ENCODE data around the gene NIP7. TPM values are rescaled to one million over a fixed set of nuclear protein-coding genes. Genes with fewer than 3 reads are reported as not detected.

The NIP7 gene
- total and polyA plus RNA-seq, 2 of the 8 experiments (the other 6 are each of a cell fraction or from before 2014, with no cell fraction given) = 14.5 to 52.2 TPM

GRCh38 chr16:69378036-69378435 is 38.5 kb downstream of the NIP7 start:
- H3K23me2 ChIP-seq (ENCODE audit: low read depth, low read length) = no peaks in the 10 kb centered on the region
- DNase-seq (ENCODE audit: low read depth in 1 of 2, low spot score in 2 of 2) = no peak
- H3K23ac ChIP-seq (ENCODE audit: insufficient read length) = no peak overlapping the region
- no peak overlapping the region for H3K9ac ChIP-seq (replicated peaks in 1 of 4; ENCODE audit: extremely low read depth in 1 of 4, low read depth in 3 of 4, low read length in 3 of 4)
- no peak for FAIRE-seq
- H3K4me3 ChIP-seq (ENCODE audit: extremely low read depth in 1 of 4, insufficient read depth in 2 of 4, low read depth in 3 of 4, low read length in 4 of 4) = no peak overlapping the region
- H2BK12ac ChIP-seq (ENCODE audit: low read depth, low read length) = no peak overlapping the region
- H3K79me2 ChIP-seq (ENCODE audit: control insufficient read depth in 1 of 2, insufficient read depth in 2 of 2, low read length in 2 of 2) = peaks cover 0 to 13% of the 10 kb centered on the region in 2 experiments; a peak in 1 of 4 replicates
- no peak overlapping the region for H3K18ac ChIP-seq (ENCODE audit: extremely low read depth, low read length)
- TF ChIP-seq POLR2A (IDR thresholded peaks at IDR 0.05; ENCODE audit: control extremely low read depth in 1 of 2, low read depth in 2 of 2, low read length in 2 of 2) (no peak), CTCF (IDR thresholded peaks at IDR 0.05; ENCODE audit: control extremely low read depth in 1 of 3, insufficient read depth in 1 of 3, low read depth in 1 of 3, low read length in 3 of 3) (no peak), HDAC2 (IDR thresholded peaks at IDR 0.05; ENCODE audit: borderline replicate concordance in 1 of 2, low read depth in 2 of 2, low read length in 2 of 2) (no peak), SP1 (IDR thresholded peaks at IDR 0.05; ENCODE audit: low read depth, low read length) (no peak), ZNF274 (IDR thresholded peaks at IDR 0.05; ENCODE audit: borderline replicate concordance, extremely low read depth, low read length) (no peak), SIRT6 (IDR thresholded peaks at IDR 0.05; ENCODE audit: low read length) (no peak), GTF2F1 (IDR thresholded peaks at IDR 0.05; ENCODE audit: borderline replicate concordance, low read depth, low read length) (no peak), RAD21 (IDR thresholded peaks at IDR 0.05 in 1 of 2, conservative IDR thresholded peaks at IDR 0.05 in 1 of 2; ENCODE audit: low read depth in 2 of 2, low read length in 2 of 2) (no peak), SIX5 (IDR thresholded peaks at IDR 0.05; ENCODE audit: low read depth, low read length) (no peak), JUN (IDR thresholded peaks at IDR 0.05; ENCODE audit: low read depth, low read length) (no peak)
- H4K91ac ChIP-seq (replicated peaks; ENCODE audit: insufficient read length, low read length) = no peak overlapping the region
- H2AK5ac ChIP-seq (ENCODE audit: low read depth, low read length) = no peak overlapping the region
- ChIA-PET POLR2A (ENCODE audit: partially characterized antibody) (interaction anchor here (0.6 to 1.2 kb wide), 4 partner anchors 10 to 376 kb away, joined by 3 read pairs; no protein-coding TSS in a partner anchor), CTCF (ENCODE audit: partially characterized antibody) (interaction anchor here (0.5 kb wide), 1 partner anchor 17 kb away, joined by 3 read pairs; no protein-coding TSS in a partner anchor)
- peaks cover 0 to 2% of the 10 kb centered on the region in 2 experiments for H4K20me1 ChIP-seq (replicated peaks in 1 of 2; ENCODE audit: control insufficient read depth in 1 of 2, insufficient read depth in 2 of 2, low read length in 2 of 2)
- no peak overlapping the region for H4K5ac ChIP-seq (ENCODE audit: insufficient read length, low read depth, low read length)
- H4K8ac ChIP-seq (ENCODE audit: extremely low read depth, insufficient read depth, low read length) = no peak overlapping the region
- no peak overlapping the region for H3K56ac ChIP-seq (replicated peaks; ENCODE audit: insufficient read length, low read depth, low read length)
- H3K79me1 ChIP-seq (ENCODE audit: low read depth, low read length) = no peaks in the 10 kb centered on the region
- H2BK5ac ChIP-seq (ENCODE audit: low read depth, low read length) = no peak overlapping the region
- H3K36me3 ChIP-seq (ENCODE audit: control insufficient read depth in 2 of 4, insufficient read depth in 4 of 4, low read length in 3 of 4) = peaks cover 12 to 46% (median 30%) of the 10 kb centered on the region in 4 experiments
- H3K4ac ChIP-seq (replicated peaks; ENCODE audit: insufficient read length, low read depth, low read length) = no peak overlapping the region
- no peaks in the 10 kb centered on the region for H3K27me3 ChIP-seq (replicated peaks in 1 of 4; ENCODE audit: control insufficient read depth in 3 of 4, extremely low read depth in 1 of 4, insufficient read depth in 3 of 4, low read length in 3 of 4)
- H2BK20ac ChIP-seq (ENCODE audit: low read length) = no peak overlapping the region
- H3K4me1 ChIP-seq (replicated peaks in 1 of 4; ENCODE audit: control insufficient read depth in 3 of 4, insufficient read depth in 4 of 4, low read length in 3 of 4) = no peaks in the 10 kb centered on the region
- no peak overlapping the region for H2AFZ ChIP-seq (ENCODE audit: low read length)
- H3K14ac ChIP-seq (ENCODE audit: insufficient read length) = no peak overlapping the region
- H3K9me3 ChIP-seq (ENCODE audit: insufficient read depth in 2 of 2, low read depth in 1 of 2, low read length in 1 of 2) = no peaks in the 10 kb centered on the region
- H3K4me2 ChIP-seq (ENCODE audit: insufficient read depth in 1 of 2, low read depth in 2 of 2, low read length in 2 of 2) = no peak overlapping the region
- H2BK120ac ChIP-seq (replicated peaks; ENCODE audit: low read depth, low read length) = no peak overlapping the region
- no peak overlapping the region for H3K27ac ChIP-seq (ENCODE audit: low read depth, low read length)
- H2BK15ac ChIP-seq (ENCODE audit: low read length) = no peak overlapping the region
- WGBS, 2 experiments (ENCODE audit: extremely low coverage in 1 of 2, insufficient coverage in 1 of 2, insufficient read length in 1 of 2, insufficient replicate concordance in 2 of 2, low coverage in 1 of 2, low lambda C conversion rate in 2 of 2, missing lambda C conversion rate in 1 of 2) = 100% methylated on average over 1 of the region's 1 CpG; no CpG with 5 or more reads in 1 of the 2 experiments
